Esophagus muscularis mucosa (tissue), 4 donors: Measurements from ENCODE around the gene BTNL8. TPM values are rescaled to one million over a fixed set of nuclear protein-coding genes. Genes with fewer than 3 reads are reported as not detected.

Experiments used
- DNase-seq: peaks from one replicate; pipeline ENCODE4 v3.0.0-alpha.2; 2017; ENCODE audit errors: extremely low spot score
- H3K27ac ChIP-seq, 4 donors: fragments of 200-600 bp; sonication (generic); replicated peaks in 1 of 4; 1 replicate in 3 of 4; 2 replicates in 1 of 4; pipeline ENCODE4 v1.5.1; 2016 to 2019; ENCODE audit warnings: mild to moderate bottlenecking in 1 of 4
- H3K27me3 ChIP-seq, 4 donors: fragments of 200-600 bp; sonication (generic); one replicate each; pipeline versions ENCODE4 v1.5.1 to v1.6.0; 2016 to 2019
- H3K36me3 ChIP-seq, 4 donors: fragments of 200-600 bp; sonication (generic); one replicate each; pipeline ENCODE4 v1.5.1; 2016 to 2019
- H3K4me1 ChIP-seq, 4 donors: fragments of 200-600 bp; sonication (generic); one replicate each; pipeline ENCODE4 v1.5.1; 2016 to 2019
- H3K4me3 ChIP-seq, 4 donors: fragments of 200-600 bp; sonication (generic); 1 replicate in 2 of 4; 2 replicates in 2 of 4; pipeline ENCODE4 v1.5.1; 2016 to 2019; ENCODE audit warnings: mild to moderate bottlenecking in 4 of 4, moderate library complexity in 1 of 4
- H3K9me3 ChIP-seq, 4 donors: fragments of 200-600 bp; sonication (generic); 1 replicate in 3 of 4; 2 replicates in 1 of 4; pipeline ENCODE4 v1.5.1; 2016 to 2019
- CTCF ChIP-seq, 3 experiments: fragments of 200-600 bp in 2 of 3; fragments of 450-650 bp in 1 of 3; sonication (generic) in 2 of 3; IDR thresholded peaks; one replicate each; pipeline ENCODE4 v1.5.1; 2017 to 2019; ENCODE audit warnings: antibody characterized with exemption in 3 of 3, mild to moderate bottlenecking in 2 of 3, moderate library complexity in 1 of 3
- EP300 ChIP-seq: sonication (generic); formaldehyde crosslinking; IDR thresholded peaks from one replicate; pipeline ENCODE4 v1.6.1; 2017; ENCODE audit warnings: antibody characterized with exemption
- POLR2A ChIP-seq: fragments of 450-650 bp; IDR thresholded peaks from one replicate; pipeline ENCODE4 v1.6.1; 2017; ENCODE audit warnings: antibody characterized with exemption, moderate library complexity, mild to moderate bottlenecking, low read depth
- POLR2AphosphoS5 ChIP-seq, 2 donors: sonication (generic); formaldehyde crosslinking; IDR thresholded peaks; one replicate each; pipeline ENCODE4 v1.6.1; 2017; ENCODE audit warnings: antibody characterized with exemption in 2 of 2
- WGBS: methylation state at CpG from one replicate; pipeline ENCODE4 v1.1.5; 2018; 5-methylcytosine and 5-hydroxymethylcytosine counted together
- intact Hi-C: fragments of 100-400 bp; cut with DNase I; formaldehyde crosslinking; loops from one replicate; pipeline ENCODE4 v1.15.1; 2023
- total RNA-seq, 4 donors: library from RNA; depleted of rRNA; stranded (reverse); fragments of >200 nt; gene quantifications; one replicate each; pipeline versions ENCODE4 v1.1.0 to v1.2.1, GENCODE V29; 2016

BTNL8 gene
- total RNA-seq, 4 donors from 2014 or later: 0.17 to 0.58 (median 0.34) TPM; not detected in 1

- Histone ChIP-seq H3K27me3 (peaks cover 0 to 8% (median 0%) of the 10 kb centered on the region in 4 donors), H3K4me1 (no peaks in the 10 kb centered on the region), H3K27ac (no peak overlapping the region), H3K4me3 (no peak overlapping the region), H3K9me3 (peaks cover 0 to 29% (median 19%) of the 10 kb centered on the region in 4 donors), H3K36me3 (no peaks in the 10 kb centered on the region)
- TF ChIP-seq EP300 (no peak), CTCF (IDR thresholded peaks at IDR 0.05) (no peak), POLR2A (no peak), POLR2AphosphoS5 (IDR thresholded peaks at IDR 0.05) (no peak)
- intact Hi-C loops: no loop called here
- DNase-seq: no peak
Measured at GRCh38 chr5:180920710-180921109, 21.8 kb downstream of the BTNL8 start.

- Histone ChIP-seq H3K4me3 (no peak overlapping the region), H3K9me3 (peaks cover 0 to 40% (median 26%) of the 10 kb centered on the region in 4 donors), H3K27me3 (peaks cover 0 to 15% (median 0%) of the 10 kb centered on the region in 4 donors), H3K27ac (no peak overlapping the region), H3K36me3 (no peaks in the 10 kb centered on the region), H3K4me1 (no peaks in the 10 kb centered on the region)
- intact Hi-C loops: no loop called here
- no peak for DNase-seq
- TF ChIP-seq POLR2AphosphoS5 (IDR thresholded peaks at IDR 0.05): no peak
- TF ChIP-seq POLR2A: no peak
- TF ChIP-seq EP300: no peak
- TF ChIP-seq CTCF (IDR thresholded peaks at IDR 0.05): no peak
- 88% methylated on average over 1 of the region's 1 CpG for WGBS
Measured at GRCh38 chr5:180922932-180923331, 24.0 kb downstream of the BTNL8 start.

- Histone ChIP-seq H3K4me1 (no peaks in the 10 kb centered on the region), H3K4me3 (no peak overlapping the region), H3K27me3 (peaks cover 0 to 17% (median 0%) of the 10 kb centered on the region in 4 donors), H3K36me3 (no peaks in the 10 kb centered on the region), H3K9me3 (peaks cover 0 to 29% (median 22%) of the 10 kb centered on the region in 4 donors), H3K27ac (no peak overlapping the region)
- intact Hi-C loops: loop anchor here (5.0 kb wide), 1 partner anchor 85 kb away; no protein-coding TSS in a partner anchor
- TF ChIP-seq POLR2AphosphoS5 (IDR thresholded peaks at IDR 0.05) (no peak), CTCF (IDR thresholded peaks at IDR 0.05) (no peak), POLR2A (no peak), EP300 (no peak)
- no peak for DNase-seq
Measured at GRCh38 chr5:180932660-180933059, 33.7 kb downstream of the BTNL8 start.

- H3K27ac ChIP-seq: no peak overlapping the region
- H3K36me3 ChIP-seq: no peaks in the 10 kb centered on the region
- no peak for TF ChIP-seq POLR2A
- TF ChIP-seq CTCF (IDR thresholded peaks at IDR 0.05): no peak
- TF ChIP-seq POLR2AphosphoS5 (IDR thresholded peaks at IDR 0.05): no peak
- no peak for TF ChIP-seq EP300
- no peak overlapping the region for H3K4me3 ChIP-seq
- no peak for DNase-seq
- H3K27me3 ChIP-seq: peaks cover 0 to 24% (median 0%) of the 10 kb centered on the region in 4 donors
- intact Hi-C loops: no loop called here
- H3K9me3 ChIP-seq: peaks cover 0 to 42% (median 40%) of the 10 kb centered on the region in 4 donors
- no peaks in the 10 kb centered on the region for H3K4me1 ChIP-seq
- 50% methylated on average over 1 of the region's 4 CpGs for WGBS
Measured at GRCh38 chr5:180935203-180935602, 36.2 kb downstream of the BTNL8 start.

GRCh38 chr5:180938294-180938693 is 39.3 kb downstream of the BTNL8 start:
- Histone ChIP-seq H3K36me3 (no peaks in the 10 kb centered on the region), H3K27me3 (peaks cover 0 to 24% (median 0%) of the 10 kb centered on the region in 4 donors), H3K4me3 (no peak overlapping the region), H3K4me1 (no peaks in the 10 kb centered on the region), H3K27ac (no peak overlapping the region), H3K9me3 (peaks cover 0 to 42% (median 40%) of the 10 kb centered on the region in 4 donors)
- TF ChIP-seq EP300: no peak
- no peak for TF ChIP-seq POLR2A
- no peak for TF ChIP-seq CTCF (IDR thresholded peaks at IDR 0.05)
- no peak for TF ChIP-seq POLR2AphosphoS5 (IDR thresholded peaks at IDR 0.05)
- WGBS: 77% methylated on average over 6 of the region's 6 CpGs
- no peak for DNase-seq
- intact Hi-C loops: no loop called here
